GM12865 (cell line): ENCODE measurements around the gene FXYD7.

Experiments
- DNase-seq: peaks from one replicate; pipeline ENCODE4 v3.0.0; 2010; ENCODE audit warnings: low read depth
- H3K4me3 ChIP-seq: 2 replicates; pipeline ENCODE4 v1.5.1; 2011; ENCODE audit warnings: mild to moderate bottlenecking, low read depth, low read length, control low read depth
- TF ChIP-seq, protein P1 (sequence below): IDR thresholded peaks from 2 replicates; pipeline ENCODE4 v1.5.1; 2011; ENCODE audit warnings: low read length, control low read depth, low read depth, inconsistent platforms; ENCODE audit not compliant: insufficient read depth; ENCODE audit errors: missing control alignments

Gene FXYD7

DNA sequence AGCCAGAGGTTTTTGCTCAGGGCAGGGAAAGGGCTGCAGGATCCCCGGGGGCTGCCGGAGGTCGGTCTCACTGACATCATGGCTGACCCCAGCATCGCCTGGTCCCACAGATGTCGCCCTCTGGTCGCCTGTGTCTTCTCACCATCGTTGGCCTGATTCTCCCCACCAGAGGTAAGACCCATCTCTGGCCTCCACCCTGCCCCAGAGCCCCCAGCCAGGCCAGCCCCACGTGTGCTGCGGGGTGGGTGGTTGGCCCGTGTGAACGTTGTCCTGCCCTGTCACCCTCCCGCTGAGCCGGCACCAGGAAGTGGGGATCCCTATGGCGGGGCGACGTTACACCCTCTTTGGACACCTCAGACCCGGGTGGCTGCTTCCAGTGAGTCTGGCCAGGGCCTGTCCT is 12.4 kb downstream of the FXYD7 start:
- TF ChIP-seq, protein P1, sequence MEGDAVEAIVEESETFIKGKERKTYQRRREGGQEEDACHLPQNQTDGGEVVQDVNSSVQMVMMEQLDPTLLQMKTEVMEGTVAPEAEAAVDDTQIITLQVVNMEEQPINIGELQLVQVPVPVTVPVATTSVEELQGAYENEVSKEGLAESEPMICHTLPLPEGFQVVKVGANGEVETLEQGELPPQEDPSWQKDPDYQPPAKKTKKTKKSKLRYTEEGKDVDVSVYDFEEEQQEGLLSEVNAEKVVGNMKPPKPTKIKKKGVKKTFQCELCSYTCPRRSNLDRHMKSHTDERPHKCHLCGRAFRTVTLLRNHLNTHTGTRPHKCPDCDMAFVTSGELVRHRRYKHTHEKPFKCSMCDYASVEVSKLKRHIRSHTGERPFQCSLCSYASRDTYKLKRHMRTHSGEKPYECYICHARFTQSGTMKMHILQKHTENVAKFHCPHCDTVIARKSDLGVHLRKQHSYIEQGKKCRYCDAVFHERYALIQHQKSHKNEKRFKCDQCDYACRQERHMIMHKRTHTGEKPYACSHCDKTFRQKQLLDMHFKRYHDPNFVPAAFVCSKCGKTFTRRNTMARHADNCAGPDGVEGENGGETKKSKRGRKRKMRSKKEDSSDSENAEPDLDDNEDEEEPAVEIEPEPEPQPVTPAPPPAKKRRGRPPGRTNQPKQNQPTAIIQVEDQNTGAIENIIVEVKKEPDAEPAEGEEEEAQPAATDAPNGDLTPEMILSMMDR = no peak
- peak; percentile 35 for DNase-seq
- H3K4me3 ChIP-seq = peak overlapping the region; percentile 96

DNA sequence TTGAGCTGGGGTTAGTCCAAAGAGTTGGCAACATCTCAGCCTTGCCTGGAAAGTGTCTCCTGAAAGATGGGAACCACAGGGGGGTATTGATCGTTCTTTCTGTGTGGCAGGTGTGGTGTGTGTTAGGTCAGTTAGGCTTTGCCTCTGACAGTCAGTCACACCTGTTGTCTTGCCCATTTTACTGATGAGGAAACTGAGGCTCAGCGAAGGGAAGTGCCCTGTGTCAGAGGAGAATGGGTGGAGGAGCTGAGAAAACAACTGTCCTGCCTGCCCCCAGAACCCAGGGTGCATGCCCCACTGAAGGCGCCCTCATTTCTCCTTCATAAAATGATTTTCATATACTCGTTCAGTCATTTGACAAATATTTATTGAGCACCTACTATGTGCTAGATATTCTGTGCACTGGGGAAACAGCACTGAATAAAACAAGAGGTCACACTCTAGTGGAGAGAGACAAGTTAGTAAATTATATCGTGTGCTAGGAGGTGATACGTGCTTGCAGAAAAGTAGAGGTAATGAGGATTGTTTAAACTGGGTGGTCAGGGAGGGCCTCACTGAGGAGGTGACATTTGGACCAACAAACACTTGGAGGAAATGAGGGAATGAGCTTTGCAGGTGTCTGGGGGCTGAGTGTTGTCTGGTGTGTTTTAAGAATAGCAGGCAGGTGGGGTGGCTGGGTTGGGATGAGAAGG is 13.1 kb downstream of the FXYD7 start:
- TF ChIP-seq, protein P1 = no peak
- H3K4me3 ChIP-seq = peak overlapping the region; percentile 96
- DNase-seq = no peak

DNA sequence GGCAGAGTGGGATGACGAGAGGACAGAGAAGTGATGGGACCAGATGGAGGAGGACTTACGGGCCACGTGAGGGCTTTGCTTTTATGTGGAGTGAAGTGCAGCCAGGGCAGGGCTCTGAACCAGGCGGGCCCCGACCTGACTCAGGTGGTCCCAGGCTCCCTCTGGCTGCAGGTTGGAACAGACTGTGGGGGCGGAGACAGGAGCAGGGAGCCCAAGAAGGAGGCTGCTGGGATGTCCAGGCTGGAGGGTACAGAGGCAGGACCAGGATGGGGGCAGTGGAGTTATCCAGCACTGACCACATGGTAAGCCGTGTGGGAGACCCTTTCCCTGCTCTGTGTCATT is 13.6 kb downstream of the FXYD7 start:
- no peak for DNase-seq
- no peak overlapping the region for H3K4me3 ChIP-seq
- TF ChIP-seq, protein P1 = no peak

DNA sequence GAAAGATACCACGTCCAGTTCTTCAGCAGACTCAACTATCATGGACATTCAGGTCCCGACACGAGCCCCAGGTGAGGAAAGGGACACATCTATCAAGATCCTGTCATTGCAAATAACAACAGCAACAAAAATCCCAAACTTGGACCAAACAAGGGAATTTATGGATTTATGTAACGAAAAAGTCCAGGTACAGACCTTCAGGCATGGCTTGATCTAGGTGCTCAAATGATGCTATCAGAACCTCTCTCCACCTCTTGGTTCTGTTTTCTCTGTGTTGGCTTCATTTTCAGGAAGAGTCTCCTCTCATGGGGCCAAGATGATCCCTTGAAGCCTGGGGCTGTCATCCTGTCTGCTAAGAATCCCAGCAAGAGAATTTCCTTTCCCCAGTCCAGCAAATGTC is 14.4 kb downstream of the FXYD7 start:
- TF ChIP-seq, protein P1 = no peak
- DNase-seq = no peak
- H3K4me3 ChIP-seq = no peak overlapping the region

DNA sequence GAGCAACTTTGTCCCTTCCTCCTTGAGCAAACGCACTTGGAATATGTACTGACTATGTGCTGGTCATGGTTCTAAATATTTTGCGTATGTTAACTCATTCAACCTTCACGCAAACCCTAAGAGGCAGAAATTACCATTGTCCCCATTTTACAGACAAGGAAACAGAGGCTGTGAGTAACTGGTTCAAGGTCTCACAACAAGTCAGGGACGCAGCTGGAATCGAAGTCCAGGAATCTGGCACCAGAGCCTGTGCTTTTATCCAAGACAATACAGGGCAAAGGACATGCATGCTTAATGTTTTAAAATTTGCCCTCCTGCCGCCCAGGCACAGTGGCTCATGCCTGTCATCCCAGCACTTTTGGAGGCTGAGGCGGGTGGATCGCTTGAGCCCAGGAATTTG is 16.6 kb downstream of the FXYD7 start:
- DNase-seq = no peak
- TF ChIP-seq, protein P1 = no peak
- no peak overlapping the region for H3K4me3 ChIP-seq

DNA sequence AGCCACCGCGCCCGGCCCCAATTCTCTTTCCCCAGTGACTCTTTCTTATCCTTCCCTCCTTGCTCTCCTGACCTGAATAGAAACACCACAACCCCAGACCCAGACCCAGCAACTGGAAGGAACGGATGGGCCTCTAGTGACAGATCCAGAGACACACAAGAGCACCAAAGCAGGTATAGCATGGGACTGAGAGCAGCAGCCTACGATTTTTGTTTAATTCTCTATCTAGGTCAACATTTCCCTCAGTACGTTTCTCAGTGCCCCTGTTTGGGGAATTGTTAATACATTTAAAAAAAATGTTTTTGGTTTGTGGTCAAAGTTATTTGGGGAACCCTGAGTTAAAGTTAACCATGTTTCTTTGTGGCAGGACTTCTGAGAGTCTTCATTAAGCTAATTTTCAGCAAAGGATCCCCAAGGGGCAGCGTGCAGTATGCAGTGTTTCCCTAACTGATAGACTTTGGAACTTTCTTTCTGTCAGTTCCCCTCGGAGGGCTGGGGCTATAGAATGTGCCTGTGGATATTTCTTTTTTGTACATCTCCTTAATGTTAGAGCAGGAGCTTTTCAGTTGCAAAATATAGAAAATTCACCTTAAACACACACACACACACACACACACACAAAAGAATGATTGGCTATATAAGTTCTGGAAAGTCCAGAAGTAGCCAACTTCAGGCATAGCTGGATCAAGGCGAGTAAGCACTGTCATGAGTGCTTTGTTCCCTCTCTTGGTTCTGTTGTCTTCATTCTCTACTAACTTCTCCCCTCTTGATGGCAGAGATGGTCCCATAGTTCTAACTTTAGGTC is 17.8 kb downstream of the FXYD7 start:
- TF ChIP-seq, protein P1 = no peak
- no peak overlapping the region for H3K4me3 ChIP-seq
- no peak for DNase-seq

DNA sequence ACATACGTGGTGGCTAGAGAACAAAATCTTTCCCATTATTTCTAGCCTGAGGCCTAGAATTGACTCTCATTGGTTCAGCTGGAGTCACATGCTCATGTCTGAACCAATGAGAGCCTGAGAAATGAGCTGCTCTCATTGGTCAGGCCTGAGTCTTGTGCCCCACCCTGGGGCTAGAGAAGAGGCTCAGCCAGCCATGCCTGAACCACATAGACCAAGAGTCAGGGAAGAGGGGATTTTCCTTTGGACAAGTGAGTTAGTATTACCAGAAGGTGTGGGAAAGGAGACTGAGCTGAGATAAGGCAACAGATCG is 18.3 kb downstream of the FXYD7 start:
- DNase-seq = no peak
- TF ChIP-seq, protein P1 = no peak
- no peak overlapping the region for H3K4me3 ChIP-seq
